H9 (cell line): ENCODE results near the gene S100A8. TPM values are rescaled to one million over a fixed set of nuclear protein-coding genes. Genes with fewer than 3 reads are reported as not detected.

ENCODE experiments used
- DNase-seq: peaks from one replicate; pipeline ENCODE4 v3.0.0-alpha.2; 2017
- H2AFZ ChIP-seq: one replicate; pipeline ENCODE4 v1.6.1; 2013; ENCODE audit warnings: mild to moderate bottlenecking, low read length, control low read depth, moderate library complexity
- H2AK5ac ChIP-seq: 2 replicates; pipeline ENCODE4 v1.6.1; 2013; ENCODE audit warnings: low read length, control low read depth, mixed read lengths; ENCODE audit not compliant: insufficient read length
- H2BK120ac ChIP-seq: one replicate; pipeline ENCODE4 v1.6.1; 2013; ENCODE audit warnings: low read depth, mild to moderate bottlenecking, low read length, control low read depth, inconsistent platforms; ENCODE audit not compliant: poor library complexity, severe bottlenecking
- H2BK12ac ChIP-seq: 2 replicates; pipeline ENCODE4 v1.6.1; 2013; ENCODE audit warnings: low read length, control low read depth, mixed read lengths, low read depth; ENCODE audit not compliant: insufficient read length
- H2BK15ac ChIP-seq: 2 replicates; pipeline ENCODE4 v1.6.1; 2013; ENCODE audit warnings: low read depth, low read length, control low read depth
- H2BK20ac ChIP-seq: one replicate; pipeline ENCODE4 v1.6.1; 2013; ENCODE audit warnings: low read depth, mild to moderate bottlenecking, low read length, control low read depth, inconsistent platforms; ENCODE audit not compliant: poor library complexity, severe bottlenecking
- H2BK5ac ChIP-seq: 2 replicates; pipeline ENCODE4 v1.6.1; 2013; ENCODE audit warnings: low read length, control low read depth, mixed read lengths; ENCODE audit not compliant: insufficient read length
- H3K14ac ChIP-seq: 2 replicates; pipeline ENCODE4 v1.6.1; 2013; ENCODE audit warnings: low read length, control low read depth; ENCODE audit not compliant: insufficient read depth
- H3K18ac ChIP-seq: 2 replicates; pipeline ENCODE4 v1.6.1; 2013; ENCODE audit warnings: low read depth, mild to moderate bottlenecking, mixed read lengths, low read length, control low read depth; ENCODE audit not compliant: insufficient read length
- H3K23ac ChIP-seq: 2 replicates; pipeline ENCODE4 v1.6.1; 2013; ENCODE audit warnings: low read length, control low read depth, mixed read lengths, low read depth; ENCODE audit not compliant: insufficient read length
- H3K23me2 ChIP-seq: 2 replicates; pipeline ENCODE4 v1.6.1; 2013; ENCODE audit warnings: low read depth, mild to moderate bottlenecking, mixed read lengths, low read length, control low read depth; ENCODE audit not compliant: insufficient read length, poor library complexity, severe bottlenecking
- H3K27ac ChIP-seq: 2 replicates; pipeline ENCODE4 v1.5.1; 2013; ENCODE audit warnings: low read length, control low read depth, mixed read lengths, low read depth; ENCODE audit not compliant: insufficient read length
- H3K27me3 ChIP-seq: 2 replicates; pipeline ENCODE4 v1.6.1; 2013; ENCODE audit warnings: low read length, control low read depth, inconsistent platforms; ENCODE audit not compliant: insufficient read depth
- H3K4ac ChIP-seq: 2 replicates; pipeline ENCODE4 v1.6.1; 2013; ENCODE audit warnings: low read depth, mild to moderate bottlenecking, control low read depth, inconsistent platforms, low read length, moderate library complexity
- H3K4me1 ChIP-seq: 2 replicates; pipeline ENCODE4 v1.6.1; 2013; ENCODE audit warnings: low read length, control low read depth, inconsistent platforms; ENCODE audit not compliant: insufficient read depth
- H3K4me2 ChIP-seq: 2 replicates; pipeline ENCODE4 v1.6.1; 2013; ENCODE audit warnings: low read length, control low read depth, mixed read lengths; ENCODE audit not compliant: insufficient read length, insufficient read depth
- H3K56ac ChIP-seq: 2 replicates; pipeline ENCODE4 v1.6.1; 2013; ENCODE audit warnings: low read depth, mild to moderate bottlenecking, mixed read lengths, low read length, control low read depth; ENCODE audit not compliant: insufficient read length
- H3K79me1 ChIP-seq: 2 replicates; pipeline ENCODE4 v1.6.1; 2013; ENCODE audit warnings: low read depth, mild to moderate bottlenecking, moderate library complexity, low read length, control low read depth, inconsistent platforms; ENCODE audit not compliant: insufficient read depth, poor library complexity, severe bottlenecking
- H3K79me2 ChIP-seq: 2 replicates; pipeline ENCODE4 v1.6.1; 2013; ENCODE audit warnings: low read length, control low read depth, inconsistent platforms; ENCODE audit not compliant: insufficient read depth
- H3K9ac ChIP-seq: 2 replicates; pipeline ENCODE4 v1.6.1; 2013; ENCODE audit warnings: low read length, control low read depth, mixed read lengths; ENCODE audit not compliant: insufficient read length; ENCODE audit errors: extremely low read depth
- H3K9me3 ChIP-seq: one replicate; pipeline ENCODE4 v1.6.1; 2013; ENCODE audit warnings: low read depth, low read length, inconsistent platforms; ENCODE audit not compliant: control insufficient read depth
- H3T11ph ChIP-seq: one replicate; pipeline ENCODE4 v1.6.1; 2013; ENCODE audit warnings: mild to moderate bottlenecking, low read length, control low read depth, inconsistent platforms
- H4K20me1 ChIP-seq: one replicate; pipeline ENCODE4 v1.6.1; 2013; ENCODE audit not compliant: control insufficient read depth, insufficient read length, insufficient read depth
- H4K5ac ChIP-seq: 2 replicates; pipeline ENCODE4 v1.6.1; 2013; ENCODE audit warnings: low read depth, mild to moderate bottlenecking, mixed read lengths, low read length, control low read depth; ENCODE audit not compliant: insufficient read length
- H4K8ac ChIP-seq: replicated peaks from 2 replicates; pipeline ENCODE4 v1.6.1; 2013; ENCODE audit warnings: low read length, control low read depth, mixed read lengths, low read depth; ENCODE audit not compliant: insufficient read length
- H4K91ac ChIP-seq: 2 replicates; pipeline ENCODE4 v1.6.1; 2013; ENCODE audit warnings: low read depth, mild to moderate bottlenecking, moderate library complexity, mixed read lengths, low read length, control low read depth; ENCODE audit not compliant: insufficient read length
- H3K27ac Mint-ChIP-seq, 3 experiments: 2 replicates in 2 of 3; 3 replicates in 1 of 3; pipeline ENCODE4 v1.8.0; 2020 to 2021; ENCODE audit warnings: mixed read lengths in 3 of 3, mild to moderate bottlenecking in 1 of 3, moderate library complexity in 1 of 3
- H3K27me3 Mint-ChIP-seq: 2 replicates; pipeline ENCODE4 v1.8.0; 2021; ENCODE audit warnings: low read depth, mild to moderate bottlenecking, moderate library complexity, mixed read lengths
- H3K36me3 Mint-ChIP-seq, 3 experiments: 2 replicates in 2 of 3; 3 replicates in 1 of 3; pipeline ENCODE4 v1.8.0; 2020 to 2021; ENCODE audit warnings: low read depth in 3 of 3, mixed read lengths in 3 of 3; ENCODE audit not compliant: insufficient read depth in 1 of 3
- H3K4me1 Mint-ChIP-seq, 2 experiments: 2 replicates each; pipeline ENCODE4 v1.8.0; 2020; ENCODE audit warnings: mixed read lengths in 2 of 2
- H3K4me3 Mint-ChIP-seq, 2 experiments: 2 replicates in 1 of 2; 3 replicates in 1 of 2; pipeline ENCODE4 v1.8.0; 2020 to 2021; ENCODE audit warnings: mild to moderate bottlenecking in 2 of 2, mixed read lengths in 2 of 2, moderate library complexity in 1 of 2
- H3K9me3 Mint-ChIP-seq, 2 experiments: 2 replicates in 1 of 2; 3 replicates in 1 of 2; pipeline ENCODE4 v1.8.0; 2020; ENCODE audit warnings: mild to moderate bottlenecking in 2 of 2, mixed read lengths in 2 of 2, moderate library complexity in 1 of 2
- CTCF ChIP-seq: fragments of 200-600 bp; sonication (generic); conservative IDR thresholded peaks from 3 replicates; pipeline ENCODE4 v1.8.0; 2021; ENCODE audit warnings: antibody characterized with exemption, mild to moderate bottlenecking
- WGBS: extraction: QIAGEN DNeasy Blood & Tissue Kit; methylation state at CpG from one replicate; pipeline ENCODE4 v1.1.7; 2013; ENCODE audit warnings: missing lambda C conversion rate, low lambda C conversion rate, mixed read lengths; ENCODE audit not compliant: insufficient read length; ENCODE audit errors: extremely low coverage; 5-methylcytosine and 5-hydroxymethylcytosine counted together
- total RNA-seq: library from RNA; stranded (reverse); gene quantifications from 2 replicates; pipeline ENCODE4 v1.2.1, GENCODE V29; 2021

S100A8 gene
- total RNA-seq, 1 experiment from 2014 or later: not detected

- Histone ChIP-seq H2BK15ac (no peak overlapping the region), H3K23me2 (no peaks in the 10 kb centered on the region), H2BK120ac (no peak overlapping the region), H4K8ac (no peak overlapping the region), H3K56ac (no peak overlapping the region), H3K4ac (no peak overlapping the region), H4K20me1 (no peaks in the 10 kb centered on the region), H2AK5ac (no peak overlapping the region), H3K23ac (no peak overlapping the region), H3T11ph (no peak overlapping the region), H3K9me3 (no peaks in the 10 kb centered on the region), H4K91ac (no peak overlapping the region), H2AFZ (no peak overlapping the region), H2BK5ac (no peak overlapping the region), H3K9ac (no peak overlapping the region), H3K14ac (no peak overlapping the region), H2BK20ac (no peak overlapping the region), H3K4me1 (no peaks in the 10 kb centered on the region), H2BK12ac (no peak overlapping the region), H3K79me1 (no peaks in the 10 kb centered on the region), H3K27ac (no peak overlapping the region), H4K5ac (no peak overlapping the region), H3K18ac (no peak overlapping the region), H3K27me3 (no peaks in the 10 kb centered on the region), H3K4me2 (no peak overlapping the region), H3K79me2 (no peaks in the 10 kb centered on the region)
- no CpG with 5 or more reads among the region's 2 CpGs for WGBS
- H3K36me3 Mint-ChIP-seq: no peaks in the 10 kb centered on the region
- H3K27me3 Mint-ChIP-seq: peaks cover 4% of the 10 kb centered on the region
- peaks cover 0 to 6% of the 10 kb centered on the region in 2 experiments; a peak in 1 of 5 replicates for H3K9me3 Mint-ChIP-seq
- H3K4me3 Mint-ChIP-seq: no peak overlapping the region
- no peak for DNase-seq
- no peak for TF ChIP-seq CTCF
- H3K27ac Mint-ChIP-seq: no peak overlapping the region
- H3K4me1 Mint-ChIP-seq: no peaks in the 10 kb centered on the region
These were observed 22.4 kb downstream of the S100A8 start for GRCh38 chr1:153368495-153368894.
